Measurements from ENCODE around the gene CLHC1.
"Not testable (repeated sequence)": the region's sequence is repeated elsewhere in the genome, so short reads cannot be mapped to it uniquely, and the experiment has no call there.

Gene CLHC1

GRCh38 chr2:55242617-55243016 lies 10.5 kb upstream of the CLHC1 start:
- no peaks in the 10 kb centered on the region for H3K9me3 Mint-ChIP-seq
- intact Hi-C loops (cut with micrococcal nuclease) = no loop called here
- H3K27ac Mint-ChIP-seq = no peak overlapping the region
- peaks cover 81% of the 10 kb centered on the region for H3K36me3 Mint-ChIP-seq (ENCODE audit: low read depth)
- H3K4me3 Mint-ChIP-seq = no peak overlapping the region
- no peaks in the 10 kb centered on the region for H3K27me3 Mint-ChIP-seq
- no peaks in the 10 kb centered on the region for H3K4me1 Mint-ChIP-seq (ENCODE audit: low read depth)

DNA sequence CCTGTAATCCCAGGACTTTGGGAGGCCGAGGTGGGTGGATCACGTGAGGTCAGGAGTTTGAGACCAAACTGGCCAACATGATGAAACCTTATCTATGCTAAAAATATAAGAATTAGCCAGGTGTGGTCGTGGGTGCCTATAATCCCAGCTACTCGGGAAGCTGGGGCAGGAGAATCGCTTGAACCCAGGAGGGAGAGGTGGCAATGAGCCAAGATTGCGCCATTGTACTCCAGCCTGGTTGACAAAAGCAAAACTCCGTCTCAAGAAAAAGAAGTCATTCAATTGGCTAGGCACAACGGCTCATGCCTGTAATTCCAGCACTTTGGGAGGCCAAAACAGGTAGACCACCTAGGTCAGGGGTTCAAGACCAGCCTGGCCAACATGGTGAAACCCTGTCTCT lies 9.5 kb upstream of the CLHC1 start:
- H3K27ac Mint-ChIP-seq; H3K4me1 Mint-ChIP-seq (ENCODE audit: low read depth); H3K27me3 Mint-ChIP-seq; H3K4me3 Mint-ChIP-seq; intact Hi-C loops (cut with micrococcal nuclease); H3K9me3 Mint-ChIP-seq: not testable (repeated sequence)
- H3K36me3 Mint-ChIP-seq (ENCODE audit: low read depth) = peaks cover 73% of the 10 kb centered on the region

GRCh38 chr2:55239656-55240222 lies 7.6 kb upstream of the CLHC1 start:
- intact Hi-C loops (cut with micrococcal nuclease) = loop anchor here (10.0 kb wide), 1 partner anchor 275 kb away; the partner anchor contains the start of gene CFAP36
- H3K36me3 Mint-ChIP-seq (ENCODE audit: low read depth) = peaks cover 76% of the 10 kb centered on the region
- no peaks in the 10 kb centered on the region for H3K27me3 Mint-ChIP-seq
- no peak overlapping the region for H3K27ac Mint-ChIP-seq
- no peak overlapping the region for H3K4me3 Mint-ChIP-seq
- H3K9me3 Mint-ChIP-seq = no peaks in the 10 kb centered on the region
- no peaks in the 10 kb centered on the region for H3K4me1 Mint-ChIP-seq (ENCODE audit: low read depth)

DNA sequence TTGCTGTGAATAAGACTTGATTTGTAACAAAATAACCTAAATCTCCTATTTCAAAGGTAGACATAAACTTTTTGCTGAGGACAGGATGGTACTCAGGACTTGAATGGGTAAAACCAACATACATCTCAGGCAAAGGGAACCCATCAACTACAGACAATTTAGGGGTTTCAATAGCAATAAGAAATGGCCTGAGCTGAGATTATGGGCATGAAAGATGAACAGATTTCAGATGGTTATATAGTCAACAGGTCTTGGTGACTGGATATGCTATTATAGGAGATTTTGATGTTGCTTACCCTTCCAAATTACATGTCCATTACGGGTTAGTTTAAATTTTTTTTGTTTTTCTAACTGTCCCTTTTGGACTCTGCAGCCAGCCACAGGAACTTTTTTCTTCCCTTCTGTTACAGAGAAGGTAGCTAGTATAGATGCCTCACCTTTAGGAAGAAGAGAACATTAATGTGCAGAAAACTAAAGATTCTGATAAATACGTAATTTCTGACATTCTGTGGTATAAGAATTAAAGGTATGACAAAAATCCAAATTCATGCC lies 5.0 kb upstream of the CLHC1 start:
- H3K9me3 Mint-ChIP-seq = no peaks in the 10 kb centered on the region
- no peak overlapping the region for H3K4me3 Mint-ChIP-seq
- no peak overlapping the region for H3K27ac Mint-ChIP-seq
- intact Hi-C loops (cut with micrococcal nuclease) = loop anchor here (10.0 kb wide), 1 partner anchor 278 kb away; the partner anchor contains the start of gene CFAP36
- H3K27me3 Mint-ChIP-seq = no peaks in the 10 kb centered on the region
- peaks cover 78% of the 10 kb centered on the region for H3K36me3 Mint-ChIP-seq (ENCODE audit: low read depth)
- H3K4me1 Mint-ChIP-seq (ENCODE audit: low read depth) = peaks cover 16% of the 10 kb centered on the region

GRCh38 chr2:55235724-55236538 lies 3.8 kb upstream of the CLHC1 start:
- Mint-ChIP-seq H3K4me1 (ENCODE audit: low read depth) (peaks cover 27% of the 10 kb centered on the region), H3K9me3 (no peaks in the 10 kb centered on the region), H3K27me3 (no peaks in the 10 kb centered on the region), H3K4me3 (no peak overlapping the region), H3K27ac (no peak overlapping the region), H3K36me3 (ENCODE audit: low read depth) (peaks cover 70% of the 10 kb centered on the region)
- intact Hi-C loops (cut with micrococcal nuclease) = loop anchor here (10.0 kb wide), 1 partner anchor 279 kb away; the partner anchor contains the start of gene CFAP36

- H3K4me1 Mint-ChIP-seq (ENCODE audit: low read depth) = peaks cover 35% of the 10 kb centered on the region
- peak overlapping the region; percentile 97 for H3K27ac Mint-ChIP-seq
- no peaks in the 10 kb centered on the region for H3K9me3 Mint-ChIP-seq
- no peaks in the 10 kb centered on the region for H3K27me3 Mint-ChIP-seq
- intact Hi-C loops (cut with micrococcal nuclease) = loop anchor here (5.0 to 10.0 kb wide), 3 partner anchors 34 to 384 kb away; partner anchors contain the start of genes CFAP36, MTIF2 and PPP4R3B
- H3K36me3 Mint-ChIP-seq (ENCODE audit: low read depth) = peaks cover 59% of the 10 kb centered on the region
- H3K4me3 Mint-ChIP-seq = peak overlapping the region; percentile 99
Measured at GRCh38 chr2:55233658-55233940, 1.5 kb upstream of the CLHC1 start.

DNA sequence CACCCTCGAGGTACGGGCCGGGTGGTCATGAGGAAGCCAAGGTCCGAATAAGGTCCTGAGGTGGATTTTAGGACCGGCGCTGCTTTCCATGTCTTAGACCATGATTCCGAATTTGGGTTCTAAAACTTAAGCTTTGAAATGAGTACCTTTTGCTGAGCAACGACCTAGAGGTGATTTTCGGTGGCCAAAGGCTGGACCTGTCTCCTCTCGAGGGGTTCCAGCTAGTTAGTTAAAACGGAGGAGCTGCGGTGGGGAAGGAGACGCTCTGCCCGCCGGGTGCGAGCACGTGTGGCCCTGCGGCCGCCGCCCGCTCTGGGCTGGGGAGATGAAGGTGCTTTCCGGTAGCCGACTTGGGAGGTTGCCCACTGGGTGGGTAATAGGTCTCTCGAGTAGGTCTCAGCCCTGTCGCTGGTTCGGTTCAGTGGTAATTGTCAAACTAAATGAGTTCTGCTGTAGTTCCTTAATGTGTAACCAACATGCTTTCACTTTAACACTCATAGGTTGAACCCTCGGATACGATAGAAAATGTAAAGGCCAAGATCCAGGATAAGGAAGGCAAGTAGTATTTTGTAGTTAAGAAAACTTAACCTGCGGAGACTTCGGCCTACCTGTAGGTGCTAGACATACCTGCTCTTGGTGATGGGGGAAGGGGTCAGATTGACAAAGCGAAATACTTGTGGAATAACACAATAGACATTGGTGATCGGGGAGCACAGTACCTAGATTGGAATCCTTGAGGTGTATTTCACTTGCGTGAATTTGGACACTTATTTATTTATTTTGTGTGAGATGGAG lies 967 bp upstream of the CLHC1 start:
- Mint-ChIP-seq H3K27ac (peak overlapping the region; percentile 97), H3K27me3 (no peaks in the 10 kb centered on the region), H3K4me1 (ENCODE audit: low read depth) (peaks cover 40% of the 10 kb centered on the region), H3K4me3 (peak overlapping the region; percentile 99), H3K9me3 (no peaks in the 10 kb centered on the region), H3K36me3 (ENCODE audit: low read depth) (peaks cover 54% of the 10 kb centered on the region)
- intact Hi-C loops (cut with micrococcal nuclease) = loop anchor here (5.0 to 10.0 kb wide), 3 partner anchors 34 to 384 kb away; partner anchors contain the start of genes CFAP36, MTIF2 and PPP4R3B

- Mint-ChIP-seq H3K4me1 (ENCODE audit: low read depth) (peaks cover 48% of the 10 kb centered on the region), H3K27me3 (no peaks in the 10 kb centered on the region), H3K9me3 (no peaks in the 10 kb centered on the region), H3K27ac (peak overlapping the region; percentile 97), H3K36me3 (ENCODE audit: low read depth) (peaks cover 47% of the 10 kb centered on the region), H3K4me3 (peak overlapping the region; percentile 99)
- intact Hi-C loops (cut with micrococcal nuclease) = loop anchor here (5.0 to 10.0 kb wide), 3 partner anchors 36 to 386 kb away; partner anchors contain the start of genes CFAP36, MTIF2 and PPP4R3B
Measured at GRCh38 chr2:55231546-55232083, 478 bp downstream of the CLHC1 start.

DNA sequence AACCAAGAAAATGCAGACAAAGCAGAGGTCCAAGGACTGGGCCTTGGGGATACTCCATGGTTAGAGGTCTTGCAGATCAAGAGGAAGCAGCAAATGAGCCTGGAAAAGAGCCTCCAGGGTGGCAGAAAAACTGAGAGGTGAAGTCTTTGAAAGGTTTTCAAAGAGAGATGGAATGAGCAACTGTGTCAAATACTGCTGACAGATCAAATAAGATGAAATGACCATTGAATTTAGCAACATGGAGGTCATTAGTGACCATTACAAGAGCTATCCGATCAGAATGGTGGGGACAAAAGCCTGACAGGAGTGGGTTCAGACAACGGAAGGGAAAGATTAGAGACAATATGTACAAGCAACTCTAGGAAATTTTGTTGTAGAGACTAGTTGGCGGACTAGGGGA lies 1.5 kb downstream of the CLHC1 start:
- H3K36me3 Mint-ChIP-seq (ENCODE audit: low read depth) = peaks cover 39% of the 10 kb centered on the region
- H3K4me1 Mint-ChIP-seq (ENCODE audit: low read depth) = peaks cover 51% of the 10 kb centered on the region
- no peak overlapping the region for H3K4me3 Mint-ChIP-seq

DNA sequence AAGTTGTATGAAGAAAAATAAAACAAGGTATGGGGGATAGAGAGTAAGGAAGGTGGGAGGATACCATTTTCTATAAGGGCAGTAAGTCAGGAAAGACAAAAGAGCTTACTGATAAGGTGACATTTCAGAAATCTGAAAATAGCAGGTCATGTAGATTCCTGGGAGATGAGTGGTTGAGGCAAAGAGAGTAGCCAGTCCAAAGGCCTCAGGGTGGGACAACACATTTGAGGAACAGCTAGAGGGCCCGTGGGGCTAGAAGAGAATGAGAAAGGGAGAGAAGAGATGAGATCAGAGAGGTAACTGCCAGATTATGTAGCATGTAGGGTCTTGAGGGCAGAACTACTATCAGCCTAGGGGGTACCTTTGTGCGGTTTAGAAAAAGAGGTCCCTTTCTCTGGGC lies 2.9 kb downstream of the CLHC1 start:
- Mint-ChIP-seq H3K4me3 (no peak overlapping the region), H3K9me3 (no peaks in the 10 kb centered on the region), H3K36me3 (ENCODE audit: low read depth) (peaks cover 25% of the 10 kb centered on the region), H3K4me1 (ENCODE audit: low read depth) (peaks cover 51% of the 10 kb centered on the region), H3K27ac (peak overlapping the region; percentile 30), H3K27me3 (no peaks in the 10 kb centered on the region)
- intact Hi-C loops (cut with micrococcal nuclease) = no loop called here

More for the DNA sequence above, 1.5 kb downstream of the CLHC1 start:
- H3K27ac Mint-ChIP-seq = no peak overlapping the region
- H3K9me3 Mint-ChIP-seq = no peaks in the 10 kb centered on the region
- intact Hi-C loops (cut with micrococcal nuclease) = loop anchor here (5.0 to 10.0 kb wide), 3 partner anchors 37 to 387 kb away; partner anchors contain the start of genes CFAP36, MTIF2 and PPP4R3B
- H3K27me3 Mint-ChIP-seq = no peaks in the 10 kb centered on the region

- no peaks in the 10 kb centered on the region for H3K27me3 Mint-ChIP-seq
- H3K4me3 Mint-ChIP-seq = no peak overlapping the region
- intact Hi-C loops (cut with micrococcal nuclease) = no loop called here
- H3K9me3 Mint-ChIP-seq = no peaks in the 10 kb centered on the region
- peaks cover 15% of the 10 kb centered on the region for H3K36me3 Mint-ChIP-seq (ENCODE audit: low read depth)
- peaks cover 43% of the 10 kb centered on the region for H3K4me1 Mint-ChIP-seq (ENCODE audit: low read depth)
- peak overlapping the region; percentile 77 for H3K27ac Mint-ChIP-seq
Measured at GRCh38 chr2:55228226-55228563, 3.9 kb downstream of the CLHC1 start.

- peak overlapping the region; percentile 17 for H3K4me3 Mint-ChIP-seq
Measured at GRCh38 chr2:55227437-55228225, 4.5 kb downstream of the CLHC1 start.

DNA sequence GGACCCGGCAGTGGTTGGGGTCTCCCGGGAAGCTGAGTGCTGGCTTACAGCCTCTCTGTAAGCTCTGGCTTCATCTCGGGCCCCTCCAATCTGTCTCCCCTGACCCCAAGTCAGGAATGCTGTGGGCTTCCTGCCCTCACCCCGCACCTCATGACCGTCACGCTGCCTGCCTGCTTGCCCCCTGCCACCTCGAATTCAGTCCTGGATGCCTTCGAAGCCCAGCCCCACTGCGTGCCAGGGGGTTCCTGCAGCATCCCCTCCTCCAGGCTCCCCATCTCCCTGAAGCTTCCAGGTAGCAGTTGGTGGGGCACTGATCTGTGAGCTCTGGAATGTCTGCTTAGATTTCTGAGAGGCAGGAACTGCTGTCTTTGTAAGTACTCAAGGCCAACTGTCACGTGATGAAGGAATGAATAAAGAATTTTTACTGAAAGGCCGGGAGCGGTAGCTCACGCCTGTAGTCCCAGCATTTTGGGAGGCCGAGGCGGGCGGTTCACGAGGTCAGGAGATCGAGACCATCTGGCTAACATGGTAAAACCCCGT lies 6.5 kb downstream of the CLHC1 start:
- H3K27me3 Mint-ChIP-seq = no peaks in the 10 kb centered on the region
- H3K4me1 Mint-ChIP-seq (ENCODE audit: low read depth) = peaks cover 26% of the 10 kb centered on the region
- intact Hi-C loops (cut with micrococcal nuclease) = no loop called here
- no peaks in the 10 kb centered on the region for H3K9me3 Mint-ChIP-seq
- H3K27ac Mint-ChIP-seq = no peak overlapping the region
- no peak overlapping the region for H3K4me3 Mint-ChIP-seq
- no peaks in the 10 kb centered on the region for H3K36me3 Mint-ChIP-seq (ENCODE audit: low read depth)

More at GRCh38 chr2:55227437-55228225, 4.5 kb downstream of the CLHC1 start:
- intact Hi-C loops (cut with micrococcal nuclease); H3K27me3 Mint-ChIP-seq; H3K9me3 Mint-ChIP-seq; H3K36me3 Mint-ChIP-seq (ENCODE audit: low read depth): not testable (repeated sequence)
- H3K4me1 Mint-ChIP-seq (ENCODE audit: low read depth) = peaks cover 42% of the 10 kb centered on the region
- H3K27ac Mint-ChIP-seq = peak overlapping the region; percentile 77

All from dendritic cell treated with granulocyte-macrophage colony-stimulating factor and Interleukin-4, amounts not matched to agents 40 ng/mL and 50 ng/mL, for 4 days (primary cell).